Right atrium auricular region (tissue), 2 donors: Measurements from ENCODE around the gene IQGAP1. TPM values are rescaled to one million over a fixed set of nuclear protein-coding genes. Genes with fewer than 3 reads are reported as not detected.

Experiments
- DNase-seq: peaks from one replicate; pipeline ENCODE4 v3.0.0-alpha.2; 2019; ENCODE audit warnings: low spot score
- H3K27ac ChIP-seq, 2 donors: fragments of 200-600 bp; sonication (generic); 1 replicate in 1 of 2; 2 replicates in 1 of 2; pipeline ENCODE4 v1.5.1; 2016 to 2019
- H3K27me3 ChIP-seq, 2 donors: fragments of 200-600 bp; sonication (generic); one replicate each; pipeline versions ENCODE4 v1.5.1 to v1.6.0; 2017 to 2019
- H3K36me3 ChIP-seq: fragments of 200-600 bp; sonication (generic); one replicate; pipeline ENCODE4 v1.5.1; 2016
- H3K4me1 ChIP-seq, 2 donors: fragments of 200-600 bp; sonication (generic); one replicate each; pipeline versions ENCODE4 v1.5.1 to v1.6.0; 2017 to 2019
- H3K4me3 ChIP-seq, 2 donors: fragments of 200-600 bp; sonication (generic); 1 replicate in 1 of 2; 2 replicates in 1 of 2; pipeline ENCODE4 v1.5.1; 2017 to 2019; ENCODE audit warnings: mild to moderate bottlenecking in 1 of 2, moderate library complexity in 1 of 2
- H3K9me3 ChIP-seq, 2 donors: fragments of 200-600 bp; sonication (generic); one replicate each; pipeline ENCODE4 v1.5.1; 2019
- total RNA-seq, 2 donors: library from RNA; depleted of rRNA; stranded (reverse); fragments of >200 nt; gene quantifications; one replicate each; pipeline ENCODE4 v1.1.0, GENCODE V29; 2016
- TF ChIP-seq, protein P1 (sequence below), 2 donors: fragments of 200-600 bp; sonication (generic); IDR thresholded peaks; one replicate each; pipeline ENCODE4 v1.5.1; 2019; ENCODE audit warnings: antibody characterized with exemption in 2 of 2

Gene IQGAP1
- total RNA-seq, 2 donors from 2014 or later, result 56.5 to 96.3 TPM

DNA sequence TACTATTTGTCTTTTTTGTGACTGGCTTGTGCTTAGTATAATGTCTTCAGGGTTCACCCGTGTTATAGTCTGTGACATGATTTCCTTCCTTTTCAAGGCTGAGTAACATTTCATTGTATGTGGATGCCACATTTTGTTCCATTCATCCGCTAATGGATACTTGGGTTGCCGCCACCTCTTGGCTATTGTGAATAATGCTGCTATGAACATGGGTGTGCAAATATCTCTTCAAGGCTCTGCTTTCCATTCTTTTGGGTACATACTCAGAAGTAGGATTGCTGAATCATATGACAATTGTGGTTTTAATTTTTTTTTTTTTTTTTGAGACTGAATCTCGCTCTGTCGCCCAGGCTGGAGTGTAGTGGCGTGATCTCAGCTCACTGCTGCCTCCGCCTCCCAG is 157.1 kb downstream of the IQGAP1 start:
- Histone ChIP-seq H3K9me3 (no peaks in the 10 kb centered on the region), H3K27ac (no peak overlapping the region), H3K4me3 (no peak overlapping the region), H3K27me3 (no peaks in the 10 kb centered on the region), H3K36me3 (peaks cover 7% of the 10 kb centered on the region), H3K4me1 (peaks cover 0 to 7% of the 10 kb centered on the region in 2 donors)
- TF ChIP-seq, protein P1, sequence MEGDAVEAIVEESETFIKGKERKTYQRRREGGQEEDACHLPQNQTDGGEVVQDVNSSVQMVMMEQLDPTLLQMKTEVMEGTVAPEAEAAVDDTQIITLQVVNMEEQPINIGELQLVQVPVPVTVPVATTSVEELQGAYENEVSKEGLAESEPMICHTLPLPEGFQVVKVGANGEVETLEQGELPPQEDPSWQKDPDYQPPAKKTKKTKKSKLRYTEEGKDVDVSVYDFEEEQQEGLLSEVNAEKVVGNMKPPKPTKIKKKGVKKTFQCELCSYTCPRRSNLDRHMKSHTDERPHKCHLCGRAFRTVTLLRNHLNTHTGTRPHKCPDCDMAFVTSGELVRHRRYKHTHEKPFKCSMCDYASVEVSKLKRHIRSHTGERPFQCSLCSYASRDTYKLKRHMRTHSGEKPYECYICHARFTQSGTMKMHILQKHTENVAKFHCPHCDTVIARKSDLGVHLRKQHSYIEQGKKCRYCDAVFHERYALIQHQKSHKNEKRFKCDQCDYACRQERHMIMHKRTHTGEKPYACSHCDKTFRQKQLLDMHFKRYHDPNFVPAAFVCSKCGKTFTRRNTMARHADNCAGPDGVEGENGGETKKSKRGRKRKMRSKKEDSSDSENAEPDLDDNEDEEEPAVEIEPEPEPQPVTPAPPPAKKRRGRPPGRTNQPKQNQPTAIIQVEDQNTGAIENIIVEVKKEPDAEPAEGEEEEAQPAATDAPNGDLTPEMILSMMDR (IDR thresholded peaks at IDR 0.05), result no peak
- no peak for DNase-seq

DNA sequence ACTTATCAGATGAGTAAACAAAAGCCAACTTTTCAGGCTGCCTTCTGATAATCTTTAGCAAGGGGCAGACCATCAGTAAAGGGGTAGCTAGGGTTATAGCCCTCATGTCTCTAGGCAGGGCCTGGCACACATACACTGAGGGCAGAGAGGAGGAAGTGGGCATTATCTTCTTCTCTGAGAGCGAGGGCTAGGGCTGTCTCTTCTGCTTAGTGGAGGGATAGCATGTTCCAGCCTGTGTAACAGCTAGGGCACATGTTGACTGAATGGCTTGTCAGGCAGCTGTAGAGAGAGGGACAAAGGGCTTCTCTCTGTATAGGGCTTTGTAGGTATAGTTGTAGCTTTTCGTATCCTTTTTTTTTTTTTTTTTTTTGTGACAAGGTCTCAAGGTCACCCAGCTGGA is 159.5 kb downstream of the IQGAP1 start:
- TF ChIP-seq, protein P1 (IDR thresholded peaks at IDR 0.05), result no peak
- Histone ChIP-seq H3K4me3 (no peak overlapping the region), H3K9me3 (no peaks in the 10 kb centered on the region), H3K27me3 (no peaks in the 10 kb centered on the region), H3K4me1 (peaks cover 0 to 21% of the 10 kb centered on the region in 2 donors), H3K27ac (no peak overlapping the region), H3K36me3 (peaks cover 7% of the 10 kb centered on the region)
- no peak for DNase-seq

- peaks cover 0 to 46% of the 10 kb centered on the region in 2 donors for H3K4me1 ChIP-seq
- TF ChIP-seq, protein P1 (IDR thresholded peaks at IDR 0.05), result no peak
These were observed 162.9 kb downstream of the IQGAP1 start for GRCh38 chr15:90550919-90551318.

More at GRCh38 chr15:90550919-90551318, 162.9 kb downstream of the IQGAP1 start:
- Histone ChIP-seq H3K27me3 (no peaks in the 10 kb centered on the region), H3K9me3 (no peaks in the 10 kb centered on the region), H3K4me3 (no peak overlapping the region), H3K27ac (no peak overlapping the region), H3K36me3 (no peaks in the 10 kb centered on the region)
- DNase-seq, result no peak

Other genes with a start within 250 kb of the IQGAP1 start
- 10 to 100 TPM; 22.1 to 31.6 TPM for gene SEMA4B, start 186.9 kb upstream of the IQGAP1 start, total RNA-seq
- 10 to 100 TPM; 24.9 to 31.1 TPM for gene CIB1, start 154.3 kb upstream of the IQGAP1 start, total RNA-seq
- gene GDPGP1, start 154.0 kb upstream of the IQGAP1 start, total RNA-seq, result 10 to 100 TPM in 1 of 2 donors, 1 to 10 TPM in 1; 8.6 to 16.1 TPM
- gene TTLL13, start 138.7 kb upstream of the IQGAP1 start, total RNA-seq, result not detected
- gene NGRN, start 122.6 kb upstream of the IQGAP1 start, total RNA-seq, result 100 to 1,000 TPM; 107 to 110 TPM
- gene ZNF774, start 36.0 kb upstream of the IQGAP1 start, total RNA-seq, result 1 to 10 TPM; 3.7 to 4.3 TPM
- gene CRTC3, start 141.7 kb downstream of the IQGAP1 start, total RNA-seq, result 10 to 100 TPM; 26.4 to 32.5 TPM